Tibial nerve (tissue), 4 donors: Measurements from ENCODE around the gene TMEM135.
"Not testable (repeated sequence)": the region's sequence is repeated elsewhere in the genome, so short reads cannot be mapped to it uniquely, and the experiment has no call there.

Source experiments
- CTCF ChIP-seq, 5 experiments: fragments of 200-600 bp in 3 of 5; fragments of 450-650 bp in 2 of 5; sonication (generic) in 3 of 5; IDR thresholded peaks; one replicate each; pipeline ENCODE4 v1.5.1; 2016 to 2019; ENCODE audit warnings: antibody characterized with exemption in 5 of 5, mild to moderate bottlenecking in 3 of 5, moderate library complexity in 2 of 5
- EP300 ChIP-seq, 2 donors: sonication (generic); formaldehyde crosslinking; IDR thresholded peaks; one replicate each; pipeline ENCODE4 v1.6.1; 2017; ENCODE audit warnings: antibody characterized with exemption in 2 of 2, mild to moderate bottlenecking in 1 of 2
- POLR2A ChIP-seq, 2 donors: fragments of 450-650 bp; IDR thresholded peaks; one replicate each; pipeline ENCODE4 v1.6.1; 2017; ENCODE audit warnings: antibody characterized with exemption in 2 of 2, mild to moderate bottlenecking in 2 of 2, moderate library complexity in 2 of 2

DNA sequence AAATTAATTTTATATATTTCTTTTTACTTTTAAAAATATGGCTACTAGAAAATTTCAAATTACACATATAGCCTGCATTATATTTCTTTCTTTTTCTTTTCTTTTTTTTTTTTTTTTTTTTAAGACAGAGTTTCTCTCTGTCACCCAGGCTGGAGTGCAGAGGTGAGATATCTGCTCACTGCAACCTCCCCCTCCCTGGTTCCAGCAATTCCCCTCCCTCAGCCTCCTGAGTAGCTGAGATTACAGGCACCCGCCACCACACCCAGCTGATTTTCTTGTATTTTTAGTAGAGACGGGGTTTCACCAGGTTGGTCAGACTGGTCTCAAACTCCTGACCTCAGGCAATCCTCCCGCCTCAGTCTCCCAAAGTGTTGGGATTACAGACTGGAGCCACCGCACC lies 234.2 kb downstream of the TMEM135 start:
- not testable (repeated sequence) for TF ChIP-seq POLR2A, EP300, CTCF (IDR thresholded peaks at IDR 0.05)
